Lower lobe of right lung (tissue), 2 donors: ENCODE results near the gene P2RY14. TPM values are rescaled to one million over a fixed set of nuclear protein-coding genes. Genes with fewer than 3 reads are reported as not detected.
"Not testable (repeated sequence)": the region's sequence is repeated elsewhere in the genome, so short reads cannot be mapped to it uniquely, and the experiment has no call there.

ENCODE experiments used
- ATAC-seq, 2 donors: fragments of 200-7000 bp; cut with Tn5 transposase; one replicate each; pipeline ENCODE4 v1.9.1; 2020 to 2022; ENCODE audit warnings: mild to moderate bottlenecking in 2 of 2, moderate library complexity in 2 of 2
- DNase-seq: peaks from one replicate; pipeline ENCODE4 v3.0.0-alpha.2; 2020
- H3K27ac ChIP-seq: fragments of 200-600 bp; one replicate; pipeline ENCODE4 v1.8.0; 2022
- H3K27me3 ChIP-seq: fragments of 200-600 bp; one replicate; pipeline ENCODE4 v1.8.0; 2022; ENCODE audit warnings: low read depth
- H3K36me3 ChIP-seq: fragments of 200-600 bp; one replicate; pipeline ENCODE4 v1.8.0; 2022; ENCODE audit warnings: mild to moderate bottlenecking
- H3K4me1 ChIP-seq: fragments of 200-600 bp; one replicate; pipeline ENCODE4 v1.8.0; 2022
- H3K4me3 ChIP-seq: fragments of 200-600 bp; one replicate; pipeline ENCODE4 v1.8.0; 2022; ENCODE audit warnings: mild to moderate bottlenecking
- H3K9me3 ChIP-seq: fragments of 200-600 bp; one replicate; pipeline ENCODE4 v1.8.0; 2022
- CTCF ChIP-seq: fragments of 200-600 bp; IDR thresholded peaks from one replicate; pipeline ENCODE4 v1.8.0; 2022; ENCODE audit warnings: antibody characterized with exemption, mild to moderate bottlenecking
- intact Hi-C: fragments of 100-400 bp; cut with DNase I; formaldehyde crosslinking; loops from one replicate; pipeline ENCODE4 v1.11.0; 2022
- total RNA-seq: library from RNA; stranded (reverse); fragmentation: NEBNext Ultra II Directional; extraction: Animal tissue kit (Norgen Biotek cat#: 25700); gene quantifications from one replicate; pipeline ENCODE4 v1.2.1, GENCODE V29; 2021
- donor health status: DM: no; HTN: yes; CAD: no; lungs with severe emphysema.

Gene P2RY14
- total RNA-seq, 1 donor from 2014 or later, result 5.7 TPM

- Histone ChIP-seq H3K4me3 (peak overlapping the region; percentile 4), H3K36me3 (no peaks in the 10 kb centered on the region), H3K9me3 (no peaks in the 10 kb centered on the region), H3K27ac (no peak overlapping the region), H3K4me1 (no peaks in the 10 kb centered on the region), H3K27me3 (no peaks in the 10 kb centered on the region)
- ATAC-seq (peak in 1 of 2 donors; percentile 18), DNase-seq (no peak)
- TF ChIP-seq CTCF, result no peak
- intact Hi-C loops, result no loop called here
Measured at GRCh38 chr3:151248772-151249337, 29.5 kb downstream of the P2RY14 start.

GRCh38 chr3:151242006-151242405 is 36.3 kb downstream of the P2RY14 start:
- H3K27me3 ChIP-seq, H3K36me3 ChIP-seq, H3K4me3 ChIP-seq, ATAC-seq, H3K4me1 ChIP-seq, DNase-seq, H3K9me3 ChIP-seq, H3K27ac ChIP-seq, intact Hi-C loops: not testable (repeated sequence)

- Histone ChIP-seq H3K9me3 (no peaks in the 10 kb centered on the region), H3K27ac (no peak overlapping the region), H3K36me3 (no peaks in the 10 kb centered on the region), H3K27me3 (no peaks in the 10 kb centered on the region), H3K4me1 (no peaks in the 10 kb centered on the region), H3K4me3 (no peak overlapping the region)
- no peak for DNase-seq
- no peak for TF ChIP-seq CTCF
- no peak for ATAC-seq
- intact Hi-C loops, result no loop called here
Measured at GRCh38 chr3:151236736-151237135, 41.6 kb downstream of the P2RY14 start.

- H3K4me3 ChIP-seq, result no peak overlapping the region
- no peak for DNase-seq
- intact Hi-C loops, result no loop called here
- ATAC-seq, result no peak
- TF ChIP-seq CTCF, result no peak
- H3K4me1 ChIP-seq, result peaks cover under 1% of the 10 kb centered on the region
- no peaks in the 10 kb centered on the region for H3K36me3 ChIP-seq
- H3K9me3 ChIP-seq, result no peaks in the 10 kb centered on the region
- H3K27ac ChIP-seq, result no peak overlapping the region
- H3K27me3 ChIP-seq, result no peaks in the 10 kb centered on the region
Measured at GRCh38 chr3:151236316-151236715, 42.0 kb downstream of the P2RY14 start.

GRCh38 chr3:151234825-151235224 is 43.5 kb downstream of the P2RY14 start:
- Histone ChIP-seq H3K4me1 (peaks cover 8% of the 10 kb centered on the region), H3K9me3 (no peaks in the 10 kb centered on the region), H3K27ac (no peak overlapping the region), H3K36me3 (no peaks in the 10 kb centered on the region), H3K27me3 (no peaks in the 10 kb centered on the region), H3K4me3 (no peak overlapping the region)
- ATAC-seq, result no peak
- TF ChIP-seq CTCF, result no peak
- no peak for DNase-seq
- intact Hi-C loops, result no loop called here

GRCh38 chr3:151232991-151233390 is 45.4 kb downstream of the P2RY14 start:
- intact Hi-C loops, result no loop called here
- no peak overlapping the region for H3K27ac ChIP-seq
- ATAC-seq (no peak), DNase-seq (no peak)
- peaks cover 8% of the 10 kb centered on the region for H3K4me1 ChIP-seq
- no peak overlapping the region for H3K4me3 ChIP-seq
- H3K36me3 ChIP-seq, result no peaks in the 10 kb centered on the region
- H3K27me3 ChIP-seq, result no peaks in the 10 kb centered on the region
- no peak for TF ChIP-seq CTCF
- no peaks in the 10 kb centered on the region for H3K9me3 ChIP-seq

GRCh38 chr3:151232403-151232802 is 45.9 kb downstream of the P2RY14 start:
- H3K27me3 ChIP-seq, H3K27ac ChIP-seq: not testable (repeated sequence)

More at GRCh38 chr3:151232403-151232802, 45.9 kb downstream of the P2RY14 start:
- ATAC-seq, H3K9me3 ChIP-seq, intact Hi-C loops, DNase-seq, H3K36me3 ChIP-seq, H3K4me3 ChIP-seq: not testable (repeated sequence)
- peaks cover 11% of the 10 kb centered on the region for H3K4me1 ChIP-seq
